OCI-LY7 (cell line): ENCODE measurements around the gene HMOX1. TPM values are rescaled to one million over a fixed set of nuclear protein-coding genes. Genes with fewer than 3 reads are reported as not detected.
"Not testable (repeated sequence)": the region's sequence is repeated elsewhere in the genome, so short reads cannot be mapped to it uniquely, and the experiment has no call there.

Experiments
- BruUV-seq: library from RNA; stranded (reverse); fragments of 400-500 nt; replicated peaks from 2 replicates; lab custom pipeline; 2021; lab: Mats Ljungman, UMichigan
- CTCF ChIA-PET: fragments of 300-600 bp; sonication (Branson Sonifier 250); formaldehyde crosslinking; loops from one replicate; lab custom pipeline; 2022; ENCODE audit warnings: antibody characterized with exemption; ENCODE audit not compliant: unreplicated experiment; lab: Charles Lee
- POLR2A ChIA-PET: fragments of 300-600 bp; sonication (Branson Sonifier 250); formaldehyde crosslinking; loops from one replicate; lab custom pipeline; 2022; ENCODE audit warnings: antibody characterized with exemption; lab: Charles Lee
- DNase-seq: peaks from one replicate; pipeline ENCODE4 v3.0.0-alpha.2; 2015; ENCODE audit warnings: low spot score
- H2AFZ ChIP-seq: fragments of 200-600 bp; sonication (generic), shearing (Covaris generic); 2 replicates; pipeline ENCODE4 v1.6.1; 2014; ENCODE audit warnings: mild to moderate bottlenecking, antibody characterized with exemption, low read length, moderate library complexity
- H3K27ac ChIP-seq: fragments of 200-600 bp; sonication (generic); 2 replicates; pipeline ENCODE4 v1.5.1; 2014; ENCODE audit warnings: mixed run types, low read depth, mild to moderate bottlenecking, moderate library complexity, low read length, inconsistent platforms; ENCODE audit not compliant: poor library complexity, severe bottlenecking
- H3K36me3 ChIP-seq: fragments of 200-600 bp; sonication (generic); 2 replicates; pipeline ENCODE4 v1.6.1; 2014; ENCODE audit warnings: mild to moderate bottlenecking, antibody characterized with exemption, low read length, moderate library complexity, mixed read lengths; ENCODE audit not compliant: insufficient read depth
- H3K4me1 ChIP-seq: fragments of 200-600 bp; sonication (generic); 2 replicates; pipeline ENCODE4 v1.5.1; 2014; ENCODE audit warnings: mild to moderate bottlenecking, low read length; ENCODE audit not compliant: insufficient read depth, poor library complexity, severe bottlenecking
- H3K4me2 ChIP-seq: fragments of 200-600 bp; sonication (generic); 2 replicates; pipeline ENCODE4 v1.6.1; 2014; ENCODE audit warnings: mild to moderate bottlenecking, low read length
- H3K4me3 ChIP-seq: fragments of 200-600 bp; sonication (generic); 2 replicates; pipeline ENCODE4 v1.5.1; 2014; ENCODE audit warnings: mild to moderate bottlenecking, low read depth, low read length; ENCODE audit not compliant: poor library complexity, severe bottlenecking
- H3K79me2 ChIP-seq: fragments of 200-600 bp; sonication (generic); 2 replicates; pipeline ENCODE4 v1.6.1; 2016; ENCODE audit warnings: low read depth, mild to moderate bottlenecking, low read length, moderate library complexity, mixed read lengths; ENCODE audit not compliant: insufficient read depth
- H3K9me2 ChIP-seq: fragments of 200-600 bp; sonication (generic); 2 replicates; pipeline ENCODE4 v1.6.1; 2016; ENCODE audit warnings: mild to moderate bottlenecking, low read length, mixed read lengths; ENCODE audit not compliant: insufficient read depth
- H3K9me3 ChIP-seq: fragments of 200-600 bp; sonication (generic); 2 replicates; pipeline ENCODE4 v1.6.1; 2014; ENCODE audit warnings: mild to moderate bottlenecking, mixed run types, low read length, mixed read lengths
- H4K20me1 ChIP-seq: fragments of 200-600 bp; sonication (generic); 2 replicates; pipeline ENCODE4 v1.6.1; 2014; ENCODE audit warnings: mild to moderate bottlenecking, antibody characterized with exemption, low read length, moderate library complexity, mixed read lengths; ENCODE audit not compliant: insufficient read depth
- CTCF ChIP-seq: fragments of 200-600 bp; sonication (generic); conservative IDR thresholded peaks from 2 replicates; pipeline ENCODE4 v1.5.1; 2014; ENCODE audit warnings: mild to moderate bottlenecking, antibody characterized with exemption, low read length, moderate library complexity, mixed read lengths
- EZH2phosphoT487 ChIP-seq: fragments of 200-600 bp; sonication (generic); IDR thresholded peaks from 2 replicates; pipeline ENCODE4 v1.6.1; 2018; ENCODE audit warnings: low read depth, borderline replicate concordance, mild to moderate bottlenecking, mixed run types, antibody characterized with exemption, low read length, moderate library complexity, mixed read lengths
- intact Hi-C: fragments of 100-400 bp; cut with micrococcal nuclease; formaldehyde crosslinking; loops from one replicate; pipeline ENCODE4 v1.10.0; 2022; ENCODE audit not compliant: unreplicated experiment
- total RNA-seq, 2 experiments: library from RNA; depleted of rRNA in 1 of 2; stranded (reverse); fragments of >200 nt in 1 of 2; shearing (Covaris generic) in 1 of 2; gene quantifications; 2 replicates each; pipeline ENCODE4 v1.2.3, GENCODE V29; 2014 to 2022

HMOX1 gene
- total RNA-seq, 2 experiments from 2014 or later: 2.2 to 13.9 TPM

GRCh38 chr22:35436421-35436820 lies 55.5 kb downstream of the HMOX1 start:
- Histone ChIP-seq H3K27ac (no peak overlapping the region), H3K4me2 (no peak overlapping the region), H2AFZ (no peak overlapping the region), H3K4me1 (no peaks in the 10 kb centered on the region), H4K20me1 (no peaks in the 10 kb centered on the region), H3K9me3 (peaks cover 13% of the 10 kb centered on the region; the same call in 1 of the 2 replicates), H3K4me3 (no peak overlapping the region), H3K9me2 (no peaks in the 10 kb centered on the region), H3K79me2 (no peaks in the 10 kb centered on the region), H3K36me3 (peaks cover 83% of the 10 kb centered on the region)
- TF ChIP-seq CTCF: no peak
- TF ChIP-seq EZH2phosphoT487: no peak
- ChIA-PET CTCF (no interaction called here), POLR2A (no interaction called here)
- intact Hi-C loops: no loop called here
- BruUV-seq: no TSS peak
- no peak for DNase-seq

GRCh38 chr22:35437049-35437448 lies 56.2 kb downstream of the HMOX1 start:
- POLR2A ChIA-PET: no interaction called here
- DNase-seq: peak; percentile 37

GRCh38 chr22:35438673-35439364 lies 57.9 kb downstream of the HMOX1 start:
- DNase-seq, CTCF ChIA-PET, BruUV-seq, POLR2A ChIA-PET, H3K27ac ChIP-seq, H3K4me1 ChIP-seq, H4K20me1 ChIP-seq, H3K4me2 ChIP-seq, H3K4me3 ChIP-seq, H3K9me3 ChIP-seq, H3K79me2 ChIP-seq, H2AFZ ChIP-seq, H3K9me2 ChIP-seq, intact Hi-C loops: not testable (repeated sequence)
- H3K36me3 ChIP-seq: peaks cover 75% of the 10 kb centered on the region

More at GRCh38 chr22:35437049-35437448, 56.2 kb downstream of the HMOX1 start:
- H2AFZ ChIP-seq: no peak overlapping the region
- H3K9me2 ChIP-seq: no peaks in the 10 kb centered on the region
- peaks cover 9% of the 10 kb centered on the region; the same call in 1 of the 2 replicates for H3K9me3 ChIP-seq
- H4K20me1 ChIP-seq: no peaks in the 10 kb centered on the region
- no peak overlapping the region for H3K27ac ChIP-seq
- CTCF ChIA-PET: no interaction called here
- no TSS peak for BruUV-seq
- no peaks in the 10 kb centered on the region for H3K4me1 ChIP-seq
- TF ChIP-seq CTCF (no peak), EZH2phosphoT487 (no peak)
- peaks cover 79% of the 10 kb centered on the region for H3K36me3 ChIP-seq
- H3K79me2 ChIP-seq: no peaks in the 10 kb centered on the region
- no peak overlapping the region for H3K4me3 ChIP-seq
- intact Hi-C loops: no loop called here
- no peak overlapping the region for H3K4me2 ChIP-seq
